NCI-H146 treated with DMSO at 0.1 percent for 48 hours (cell line): ENCODE data around the gene CHRNA4.

ENCODE experiments used
- DNase-seq: peaks from one replicate; lab custom pipeline; 2025; ENCODE audit not compliant: unreplicated experiment; lab: John Stamatoyannopoulos, UW

Gene CHRNA4

DNA sequence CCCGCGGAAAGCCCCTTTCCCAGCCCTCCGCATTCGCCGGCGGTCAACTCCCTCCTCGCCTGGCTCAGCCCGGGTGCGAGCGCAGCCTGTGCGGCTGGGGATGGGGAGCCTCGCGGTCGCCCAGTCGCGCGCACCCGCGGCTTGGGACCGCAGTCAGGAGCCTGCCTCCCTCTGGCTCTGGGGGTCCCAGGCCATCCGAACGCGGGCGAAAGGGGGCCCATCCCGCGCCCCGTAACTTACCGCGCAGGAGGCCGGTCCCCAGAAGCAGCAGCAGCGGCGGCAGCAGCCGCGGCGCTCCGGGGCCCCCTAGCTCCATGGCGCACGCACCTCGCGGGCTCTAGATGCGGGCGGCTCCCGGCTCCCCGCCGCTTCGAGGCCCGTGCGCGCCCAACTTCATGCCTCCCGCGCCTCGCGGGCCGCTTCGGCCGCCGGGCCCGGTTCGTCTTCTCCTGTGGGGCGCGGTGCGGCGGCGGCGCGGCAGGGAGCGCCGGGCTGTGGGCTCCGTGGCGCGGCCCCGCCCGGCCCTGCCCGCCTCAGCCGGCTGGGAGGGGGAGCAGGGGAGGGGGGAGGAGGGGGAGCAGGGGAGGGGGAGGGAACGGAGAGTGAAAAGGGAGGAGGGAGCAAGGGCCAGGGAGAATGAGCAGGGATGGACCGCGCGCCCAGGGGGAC lies at the start of gene CHRNA4:
TSS of gene CHRNA4 (minus strand) at position 500 of the 669 bp plus-strand sequence. CDS start at position 316, 184 bp downstream.
- DNase-seq, result no peak

DNA sequence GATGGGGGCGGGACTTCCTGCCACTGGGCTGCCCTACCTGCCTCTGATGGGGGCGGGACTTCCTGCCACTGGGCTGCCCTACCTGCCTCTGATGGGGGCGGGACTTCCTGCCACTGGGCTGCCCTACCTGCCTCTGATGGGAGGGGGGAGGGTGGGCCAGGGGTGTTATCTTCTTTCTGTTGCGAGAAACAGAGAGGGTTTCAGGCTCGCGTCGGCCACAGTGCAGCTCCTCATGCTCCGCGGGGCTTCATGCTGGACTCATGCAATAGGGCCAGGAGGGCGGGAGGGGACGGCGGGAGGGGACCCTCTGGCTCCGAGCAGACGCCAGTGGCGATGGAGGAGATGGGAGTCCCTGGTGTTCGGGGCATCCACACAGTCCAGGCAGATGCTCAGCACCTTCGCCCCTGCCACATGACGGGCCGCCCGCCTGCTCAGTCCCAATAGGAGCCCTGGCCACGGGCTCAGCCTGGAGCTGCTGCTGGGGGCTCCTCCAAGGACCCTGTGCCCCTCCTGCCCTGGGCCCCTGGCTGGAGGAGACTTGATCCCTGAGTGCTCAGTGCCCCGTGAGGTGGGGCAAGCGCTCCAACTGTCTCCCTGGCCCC lies 48.8 kb upstream of the CHRNA4 start:
- DNase-seq, result no peak

DNA sequence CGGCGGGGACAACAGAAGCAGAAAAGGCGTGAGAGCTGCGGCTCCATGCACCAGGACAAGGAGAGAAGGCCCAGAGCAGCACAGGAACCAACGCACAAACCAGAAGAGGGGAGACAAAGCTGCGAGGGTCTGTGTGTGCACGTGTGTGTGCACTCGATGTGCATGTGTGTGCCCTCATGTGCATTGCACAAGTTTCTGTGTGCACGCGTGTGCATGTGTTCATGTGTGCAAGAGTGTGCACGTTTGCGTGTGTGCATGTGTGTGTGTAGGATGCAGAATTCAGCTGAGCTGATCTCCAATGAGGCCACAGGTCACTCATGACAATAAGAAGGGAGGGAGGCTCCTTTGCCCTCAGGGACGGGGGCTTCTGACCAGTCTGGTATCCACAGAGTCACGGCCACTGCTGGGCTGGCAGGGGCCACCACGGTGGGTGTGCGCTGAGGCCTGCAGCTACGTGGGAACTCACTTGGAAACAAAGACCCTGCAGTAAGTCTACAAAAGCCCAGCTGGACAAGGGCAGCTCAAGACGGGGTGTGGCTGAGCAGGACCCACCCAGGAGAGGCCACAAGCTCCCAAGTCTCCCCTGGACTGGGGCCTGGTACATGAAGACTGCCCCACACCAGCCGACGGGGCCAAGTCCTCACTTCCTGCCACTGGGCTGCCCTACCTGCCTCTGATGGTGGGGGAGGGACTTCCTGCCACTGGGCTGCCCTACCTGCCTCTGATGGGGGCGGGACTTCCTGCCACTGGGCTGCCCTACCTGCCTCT lies 48.1 kb upstream of the CHRNA4 start:
- DNase-seq, result no peak

DNA sequence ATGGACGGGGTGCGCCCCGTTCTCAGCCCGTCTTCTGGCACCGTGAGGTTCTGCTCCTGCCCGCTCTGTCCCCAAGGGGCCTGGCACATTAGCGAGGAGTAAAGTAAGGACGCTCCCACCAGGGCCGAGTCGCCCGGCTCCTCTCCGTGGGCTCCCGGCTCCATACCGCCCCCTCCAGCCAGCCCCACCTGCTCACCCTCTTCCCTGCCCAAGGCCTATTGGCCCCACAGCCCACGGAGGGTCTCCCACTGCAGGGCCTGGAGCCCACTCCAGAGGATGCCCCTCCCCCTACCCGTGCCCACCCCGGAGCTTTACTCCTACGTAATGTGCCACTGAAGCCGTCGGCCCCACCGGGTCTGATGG lies 47.5 kb upstream of the CHRNA4 start:
- no peak for DNase-seq

DNA sequence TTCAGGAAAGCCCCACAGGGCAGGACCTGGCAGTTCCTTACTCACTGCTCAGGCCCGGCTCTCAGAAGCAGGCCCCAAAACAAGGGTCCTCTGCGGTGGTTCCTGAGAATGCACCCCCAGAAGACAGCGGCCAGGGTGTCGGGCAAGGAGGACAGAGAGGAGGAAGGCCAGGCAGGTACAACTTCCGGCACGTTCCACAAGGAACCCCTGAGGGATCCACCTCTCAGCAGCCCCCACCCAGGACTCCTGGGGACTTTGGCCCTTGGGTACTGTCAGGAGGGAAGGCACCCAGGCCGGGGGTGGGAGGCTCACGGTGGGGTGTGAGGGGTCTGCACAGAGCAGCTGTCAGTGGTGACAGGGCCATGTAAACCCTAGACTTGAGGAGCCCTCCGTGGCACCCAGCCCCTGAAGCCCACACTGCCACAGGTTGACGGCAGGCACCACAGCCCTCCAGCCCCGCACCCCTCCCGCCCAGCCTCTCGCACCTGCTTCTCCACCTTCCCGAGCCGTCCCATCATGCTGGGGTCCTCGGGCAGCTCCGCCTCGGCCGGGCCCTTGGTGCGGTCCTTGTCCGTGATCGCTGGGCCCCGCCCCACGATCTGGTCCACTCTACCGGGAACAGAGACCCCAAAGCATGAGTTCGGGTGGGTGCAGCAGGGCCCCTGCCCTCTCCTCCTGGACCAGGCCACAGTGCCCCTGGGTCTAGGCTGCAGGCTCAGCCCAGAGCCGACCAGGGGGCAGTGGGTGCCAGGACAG lies 47.0 kb upstream of the CHRNA4 start:
- DNase-seq, result no peak

DNA sequence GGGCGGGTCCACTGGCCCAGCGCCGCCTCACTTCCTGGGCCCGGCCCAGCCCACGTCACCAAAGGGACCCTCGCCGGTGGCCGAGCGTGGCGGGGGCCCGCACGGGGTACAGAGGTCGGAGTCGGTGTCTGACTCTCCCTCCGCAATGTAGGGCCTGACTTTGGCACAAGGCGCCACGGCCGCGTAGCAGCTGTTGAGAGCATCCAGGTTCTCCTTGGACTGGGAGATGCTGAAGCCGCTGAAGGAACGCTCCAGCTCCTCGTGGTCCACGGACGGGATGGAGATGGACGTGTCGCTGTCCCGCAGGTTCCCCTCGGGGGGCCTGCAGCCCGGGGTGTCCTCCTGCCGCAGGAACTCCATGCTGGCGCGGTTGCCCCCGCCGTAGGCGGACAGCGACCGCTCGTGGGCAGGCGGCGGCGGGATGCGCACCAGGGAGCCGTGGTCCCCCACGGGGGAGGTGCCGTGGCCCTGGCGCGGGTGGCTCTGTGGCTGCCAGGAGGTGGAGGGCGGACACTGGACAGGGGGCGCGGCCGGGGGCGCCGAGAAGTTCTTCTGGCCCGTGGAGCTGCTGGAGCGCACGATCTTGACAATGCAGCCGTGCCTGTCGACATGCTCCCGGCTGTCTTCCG lies 45.6 kb upstream of the CHRNA4 start:
- DNase-seq, result no peak

DNA sequence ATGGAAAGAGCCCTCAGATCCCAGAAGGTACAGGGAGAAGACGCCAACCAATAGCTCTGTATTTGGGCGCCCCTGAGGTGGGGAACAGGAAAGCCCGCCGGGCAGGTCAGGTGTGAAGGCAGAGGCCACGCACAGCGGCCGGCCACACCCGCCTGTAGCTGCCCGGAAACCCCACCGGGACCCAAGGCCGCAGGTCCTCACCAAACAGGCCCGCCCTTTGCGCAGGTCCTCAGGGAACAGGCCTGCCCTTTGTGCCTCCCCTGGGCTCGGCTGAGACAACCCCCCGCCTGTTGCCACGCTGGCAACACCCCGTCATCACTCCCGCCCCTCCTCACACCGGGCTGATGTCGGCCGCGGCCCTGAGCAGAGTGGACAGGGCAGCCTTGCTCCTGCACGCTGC lies 44.9 kb upstream of the CHRNA4 start:
- DNase-seq, result no peak

DNA sequence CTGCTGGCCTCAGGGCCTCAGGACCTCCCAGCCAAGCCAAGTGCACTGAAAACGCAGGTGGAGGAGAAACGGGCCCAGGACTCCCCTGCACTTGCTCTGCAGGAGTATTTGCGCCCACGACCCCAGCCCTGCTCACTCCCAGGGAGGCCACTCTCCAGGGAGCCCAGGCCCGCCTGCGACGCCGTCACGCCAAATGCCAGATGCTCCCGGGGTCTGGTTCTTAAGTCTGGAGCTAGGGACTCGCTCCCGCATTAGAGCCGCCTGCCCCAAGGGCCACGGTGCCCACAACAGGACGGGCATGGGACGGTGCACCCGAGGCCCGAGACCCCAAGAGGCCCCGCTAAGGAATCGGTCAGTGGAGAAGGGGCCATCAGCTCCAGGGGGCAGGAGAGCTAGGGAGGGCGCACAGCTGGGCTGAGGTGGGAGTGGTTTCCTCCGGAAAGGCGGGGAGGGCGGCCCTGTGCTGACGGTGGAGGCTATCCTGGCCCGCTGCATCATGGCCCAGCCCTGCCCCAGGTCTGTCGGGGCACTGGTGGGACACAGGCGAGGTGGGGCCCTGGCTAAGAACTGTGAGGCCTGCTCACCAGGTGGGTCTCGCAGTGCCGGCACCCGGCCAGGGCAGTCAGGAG lies 44.1 kb upstream of the CHRNA4 start:
- no peak for DNase-seq

DNA sequence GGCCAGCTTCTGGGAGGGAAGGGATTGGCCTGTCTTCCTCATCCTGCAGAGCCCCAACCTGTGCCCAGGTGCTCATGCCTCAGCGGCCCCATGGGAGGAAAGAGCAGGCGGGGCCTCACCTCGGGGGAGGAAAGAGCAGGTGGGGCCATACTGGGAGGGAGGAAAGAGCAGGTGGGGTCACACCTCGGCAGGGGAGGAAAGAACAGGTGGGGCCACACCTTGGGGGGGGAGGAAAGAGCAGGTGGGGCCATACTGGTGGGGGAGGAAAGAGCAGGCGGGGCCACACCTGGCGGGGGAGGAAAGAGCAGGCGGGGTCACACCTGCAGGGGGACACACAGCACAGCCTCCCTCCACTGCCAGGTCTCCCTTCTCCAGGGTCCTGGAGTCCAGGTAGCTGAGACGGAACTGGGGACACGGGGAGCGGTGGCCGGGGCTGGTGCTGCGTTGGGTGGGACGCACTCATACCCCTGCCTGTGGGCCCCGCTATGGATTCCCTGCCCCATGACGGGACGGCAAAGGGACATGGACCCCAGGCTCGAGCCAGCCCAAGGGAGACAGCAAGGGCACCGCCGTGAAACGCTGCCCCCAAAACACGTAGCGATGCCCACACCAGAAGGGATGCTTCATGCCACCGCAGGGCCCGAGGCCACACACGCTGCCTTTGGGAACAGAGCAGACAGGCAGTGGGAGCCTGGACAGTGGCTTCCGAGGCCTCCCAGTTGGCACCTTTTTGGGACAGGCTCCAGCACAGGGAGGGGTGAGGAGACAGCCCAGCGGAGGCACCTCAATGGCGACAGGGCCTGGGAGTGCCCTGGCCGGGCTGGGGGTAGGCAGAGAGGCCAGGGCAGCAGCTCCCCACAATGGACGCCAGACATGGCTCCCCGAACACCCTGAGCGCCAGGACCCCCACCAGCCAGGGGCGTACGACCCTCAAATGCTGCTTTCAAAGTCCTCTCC lies 43.3 kb upstream of the CHRNA4 start:
- no peak for DNase-seq

DNA sequence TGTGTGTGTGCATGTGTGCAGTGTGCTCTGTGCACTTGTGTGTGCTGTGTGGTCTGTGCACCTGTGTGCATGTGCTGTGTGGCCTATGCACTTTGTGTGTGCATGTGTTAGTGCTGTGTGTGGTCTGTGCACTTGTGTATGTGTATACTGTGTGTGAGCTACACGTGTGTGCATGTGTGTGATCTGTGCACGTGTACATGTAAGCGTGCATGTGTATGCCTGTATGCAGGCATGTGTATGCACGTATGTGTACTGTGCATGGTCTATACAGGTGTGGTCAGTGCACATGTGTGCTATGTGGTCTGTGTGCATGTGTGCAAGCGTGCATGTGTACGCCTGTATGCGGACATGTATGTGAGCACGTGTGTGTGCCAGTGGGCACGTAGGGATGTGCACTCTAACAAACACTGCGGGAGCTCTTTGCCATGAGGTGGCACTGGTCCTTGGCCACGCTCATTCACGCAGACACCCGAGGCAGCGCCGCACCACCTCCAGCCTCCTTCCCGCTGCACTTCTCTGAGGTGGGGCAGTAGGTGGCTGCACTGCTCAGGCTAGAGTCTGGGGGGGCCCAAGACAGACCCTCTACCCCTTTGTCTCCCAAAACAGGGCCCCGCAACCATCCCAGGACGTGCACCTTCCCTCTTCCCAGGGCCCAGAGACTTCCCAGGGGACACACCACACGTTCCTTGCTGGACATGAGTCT lies 42.4 kb upstream of the CHRNA4 start:
- DNase-seq, result no peak

DNA sequence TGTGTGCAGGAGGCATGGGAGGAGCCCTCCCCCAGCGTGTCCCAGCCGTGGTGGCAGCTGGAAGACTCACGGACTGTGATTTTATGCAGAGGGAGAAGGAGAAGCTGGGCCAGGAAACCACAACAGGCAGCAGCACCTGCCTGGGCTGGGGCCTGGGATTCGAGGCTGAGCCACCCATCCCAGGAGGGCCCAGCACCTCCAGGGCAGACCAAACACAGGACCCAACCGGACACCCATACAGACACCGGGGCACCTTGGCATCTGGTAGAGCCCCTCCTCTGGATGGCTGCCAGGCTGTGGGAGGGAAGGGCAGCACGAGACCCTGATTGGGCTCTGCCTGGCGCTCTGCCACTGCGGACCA lies 41.7 kb upstream of the CHRNA4 start:
- DNase-seq, result no peak

DNA sequence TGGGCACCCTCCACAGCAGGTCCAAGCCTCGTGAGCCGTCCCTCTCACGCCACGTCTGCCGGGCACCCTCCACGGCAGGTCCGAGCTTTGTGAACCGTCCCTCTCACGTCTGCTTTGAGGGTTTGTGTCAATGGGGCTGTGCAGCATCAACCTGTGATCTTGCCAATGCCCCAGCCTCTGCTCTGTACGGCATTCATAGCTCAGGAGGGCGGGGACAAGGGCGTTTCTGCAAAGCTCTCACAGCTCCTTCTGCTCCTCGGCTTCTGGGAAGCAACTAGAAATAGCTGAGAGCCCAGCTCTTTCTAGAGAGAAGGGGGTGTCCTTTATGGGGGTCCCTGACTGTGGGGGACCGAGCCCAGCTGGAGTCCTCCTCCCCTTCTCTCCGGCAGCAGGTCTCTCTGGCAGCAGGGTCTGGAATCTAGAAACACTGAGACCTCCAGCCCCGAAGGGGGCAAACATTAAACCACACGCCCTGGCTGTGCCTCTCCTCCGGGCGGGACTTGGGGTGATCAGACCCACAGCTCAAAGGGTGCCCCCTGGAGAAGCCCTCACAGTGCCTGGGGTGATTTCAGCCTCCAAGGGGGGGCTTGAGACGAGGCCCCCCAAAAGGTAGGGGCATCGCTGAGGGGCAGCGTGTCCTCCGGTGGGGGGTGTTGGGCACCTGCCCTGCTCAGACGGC lies 41.2 kb upstream of the CHRNA4 start:
- no peak for DNase-seq

DNA sequence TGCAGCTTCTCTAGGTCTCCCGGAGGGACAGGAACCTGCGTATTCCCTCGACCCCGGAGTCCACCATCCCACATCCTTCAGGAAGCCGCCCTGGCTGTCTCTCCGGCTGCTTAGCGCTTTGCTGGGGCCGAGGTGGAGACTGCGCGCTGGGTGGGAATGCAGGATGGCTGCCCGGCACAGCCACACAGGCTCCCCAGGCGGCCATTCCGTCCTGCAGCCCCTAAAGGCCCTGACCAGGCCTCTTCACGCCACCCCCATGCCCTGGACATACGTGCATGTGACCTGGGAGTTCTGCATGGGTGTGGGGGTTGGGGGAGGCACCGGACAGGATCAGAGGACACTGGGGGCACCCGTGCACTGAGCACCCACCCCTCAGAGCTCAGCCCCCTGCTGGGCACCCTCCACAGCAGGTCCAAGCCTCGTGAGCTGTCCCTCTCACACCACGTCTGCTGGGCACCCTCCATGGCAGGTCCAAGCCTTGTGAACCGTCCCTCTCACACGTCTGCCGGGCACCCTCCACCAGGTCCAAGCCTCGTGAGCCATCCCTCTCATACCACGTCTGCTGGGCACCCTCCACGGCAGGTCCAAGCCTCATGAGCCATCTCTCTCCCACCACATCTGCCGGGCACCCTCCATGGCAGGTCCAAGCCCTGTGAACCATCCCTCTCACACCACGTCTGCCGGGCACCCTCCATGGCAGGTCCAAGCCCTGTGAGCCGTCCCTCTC lies 40.4 kb upstream of the CHRNA4 start:
- no peak for DNase-seq

DNA sequence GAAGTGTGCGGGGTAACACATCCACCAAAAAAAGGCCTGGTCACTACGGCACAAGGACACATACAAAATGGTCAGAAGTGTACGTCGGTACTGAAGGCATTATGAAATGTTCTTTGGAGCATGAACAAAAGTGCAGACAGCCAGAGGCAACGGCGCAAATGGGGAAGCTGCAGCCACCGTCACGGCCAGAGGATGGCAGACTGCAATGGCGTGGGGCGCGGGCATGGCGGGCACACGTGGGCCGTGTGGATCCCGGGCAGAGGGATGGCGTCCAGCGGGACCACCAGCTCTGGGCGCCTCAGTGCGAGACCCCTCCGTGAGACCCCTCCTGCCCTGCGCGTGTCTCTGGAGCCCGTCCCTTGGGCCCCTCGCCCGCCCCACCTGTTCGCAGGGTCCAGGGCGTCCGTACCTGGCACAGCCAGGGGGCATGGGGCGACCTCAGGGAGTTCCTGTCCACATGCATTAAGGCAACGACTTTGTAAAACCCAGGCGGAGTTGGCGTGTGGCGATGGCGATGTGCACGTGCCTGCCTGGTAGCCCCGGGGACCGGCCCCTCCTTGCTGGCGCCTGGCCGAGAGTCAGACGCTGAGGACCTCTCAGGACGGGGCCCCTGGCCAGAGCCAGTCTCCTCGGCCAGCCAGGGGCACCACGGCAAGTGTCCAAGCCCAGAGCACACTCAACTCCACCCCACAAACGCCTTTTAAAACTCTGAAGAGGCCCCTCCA lies 39.5 kb upstream of the CHRNA4 start:
- no peak for DNase-seq

DNA sequence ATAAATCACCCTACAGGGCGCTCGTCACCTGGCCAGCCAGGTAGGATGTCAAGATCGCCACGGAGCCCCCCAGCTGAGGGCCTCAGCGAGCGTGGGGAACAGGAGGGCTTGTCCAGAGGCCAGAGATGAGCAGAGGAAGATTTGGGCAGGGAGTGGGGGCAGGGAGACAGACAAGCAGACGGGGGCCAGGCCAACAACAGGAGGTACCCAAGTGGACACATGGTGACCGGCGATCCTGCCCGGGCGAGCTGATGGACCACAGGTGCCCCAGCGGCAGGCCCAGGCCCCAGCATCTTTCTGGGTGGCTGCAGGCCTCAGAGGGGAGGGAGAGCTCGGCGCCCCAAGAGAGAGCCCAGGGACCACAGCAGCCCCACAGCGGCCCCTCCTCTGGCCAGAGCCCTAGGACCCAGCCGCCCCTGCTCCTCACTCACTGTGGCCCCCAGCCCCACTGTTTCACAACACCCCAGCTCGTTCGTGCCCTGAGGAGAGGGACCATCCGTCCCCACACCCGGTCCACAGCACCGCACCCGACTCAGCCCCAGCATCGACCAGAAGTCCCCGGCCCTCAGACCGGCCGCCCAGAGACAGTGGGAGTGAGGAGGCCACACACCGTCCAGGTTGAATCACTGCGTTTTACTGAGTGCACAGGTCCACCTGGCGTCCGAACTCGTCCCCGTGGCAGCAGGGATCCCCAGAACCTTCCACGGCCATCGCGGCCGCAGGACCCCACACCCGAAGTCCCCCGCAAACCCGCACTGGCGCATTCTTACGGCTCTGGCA lies 38.6 kb upstream of the CHRNA4 start:
- no peak for DNase-seq

DNA sequence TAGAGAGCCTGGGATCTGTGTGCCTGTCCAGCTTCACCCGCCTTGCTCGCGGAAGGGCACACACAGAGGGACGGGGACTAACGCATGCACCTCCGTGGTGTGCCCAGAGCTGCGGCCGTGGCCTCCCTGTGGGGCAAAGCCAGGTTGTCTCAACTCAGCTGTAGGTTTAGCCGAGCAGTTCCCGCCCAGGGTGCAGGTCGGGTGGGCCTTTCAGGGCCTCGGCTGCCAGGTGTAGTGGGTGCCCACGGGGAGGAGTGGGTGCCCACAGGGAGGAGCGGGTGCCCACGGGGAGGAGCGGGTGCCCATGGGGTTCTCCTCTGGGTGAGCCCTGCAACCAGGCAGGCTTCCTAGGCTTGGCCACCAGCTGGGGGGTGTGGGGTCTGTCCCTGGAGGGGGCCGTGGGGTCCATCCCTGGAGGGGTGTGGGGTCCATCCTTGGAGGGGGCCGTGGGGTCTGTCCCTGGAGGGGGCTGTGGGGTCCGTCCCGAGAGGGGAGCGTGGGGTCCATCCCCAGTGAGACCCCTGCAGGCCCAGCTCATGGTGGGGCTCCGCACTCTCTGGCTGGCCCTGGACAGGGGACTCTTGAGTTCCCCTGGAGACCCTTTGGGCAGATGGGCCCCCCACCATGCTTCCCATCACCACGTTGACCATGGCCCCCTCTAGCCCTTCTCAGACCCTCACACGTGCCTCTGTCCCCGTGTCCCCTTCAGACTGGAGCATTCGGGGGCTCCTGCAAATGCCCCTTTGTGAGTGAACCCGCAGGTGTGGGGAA lies 37.8 kb upstream of the CHRNA4 start:
- DNase-seq, result no peak
